Measurements from ENCODE around the gene SLC9A8. TPM values are rescaled to one million over a fixed set of nuclear protein-coding genes. Genes with fewer than 3 reads are reported as not detected.
A peak's percentile ranks its signal among the peaks of the same experiment; 100 is the strongest.

Gene SLC9A8
- total and polyA plus RNA-seq, 2 of the 4 experiments (the other 2 are of a cell fraction): 4.1 to 5.0 TPM

- Histone ChIP-seq H4K8ac (ENCODE audit: low read depth in 2 of 2, low read length in 2 of 2) (no peak overlapping the region), H4K5ac (ENCODE audit: low read depth, low read length) (no peak overlapping the region), H2BK120ac (ENCODE audit: low read depth, low read length) (no peak overlapping the region), H2AFZ (replicated peaks; ENCODE audit: low read length, poor library complexity) (no peak overlapping the region), H2AK5ac (ENCODE audit: low read depth, low read length) (no peak overlapping the region), H4K20me1 (ENCODE audit: insufficient read depth, low read length) (peaks cover 45% of the 10 kb centered on the region), H3K79me1 (ENCODE audit: low read depth in 1 of 2, low read length in 2 of 2) (peaks cover 18 to 66% of the 10 kb centered on the region in 2 experiments; a peak in 3 of 4 replicates), H3K23ac (ENCODE audit: low read depth, low read length) (no peak overlapping the region), H3K4me3 (ENCODE audit: insufficient read depth, low read depth, low read length) (no peak overlapping the region), H2BK20ac (ENCODE audit: low read depth, low read length) (no peak overlapping the region), H3K4me2 (ENCODE audit: low read depth, low read length) (no peak overlapping the region), H3K9me3 (ENCODE audit: control insufficient read depth, insufficient read depth, low read length) (no peaks in the 10 kb centered on the region), H3K9ac (ENCODE audit: low read depth, low read length) (no peak overlapping the region), H3K18ac (ENCODE audit: low read depth, low read length) (no peak overlapping the region), H3K27ac (ENCODE audit: insufficient read depth, low read length) (no peak overlapping the region), H3K56ac (ENCODE audit: extremely low read depth, insufficient read depth, low read length) (no peak overlapping the region), H3K36me3 (ENCODE audit: control insufficient read depth, insufficient read depth, low read length) (peaks cover 9% of the 10 kb centered on the region), H2BK15ac (ENCODE audit: low read depth, low read length) (no peak overlapping the region), H2BK5ac (ENCODE audit: low read depth, low read length, poor library complexity, severe bottlenecking) (no peak overlapping the region), H4K91ac (ENCODE audit: insufficient read depth, low read depth, low read length) (no peak overlapping the region), H3K4me1 (ENCODE audit: control insufficient read depth, insufficient read depth, low read length) (peaks cover 9% of the 10 kb centered on the region), H3K4ac (ENCODE audit: low read depth, low read length) (no peak overlapping the region), H3K9me1 (ENCODE audit: insufficient read depth, low read length) (peaks cover 3% of the 10 kb centered on the region; the same call in 1 of the 2 replicates), H3K27me3 (ENCODE audit: control insufficient read depth, insufficient read depth, low read length) (no peaks in the 10 kb centered on the region), H2AK9ac (replicated peaks; ENCODE audit: low read depth, low read length, poor library complexity) (no peak overlapping the region), H3K14ac (replicated peaks; ENCODE audit: low read depth, low read length) (no peak overlapping the region)
- dilution Hi-C loops (cut with HindIII; ENCODE audit: low sequenced_read_pairs, unreplicated experiment): no loop called here
- 94% methylated on average over 4 of the region's 16 CpGs; no CpG with 5 or more reads in 1 of the 2 experiments for WGBS, 2 experiments (ENCODE audit: extremely low coverage in 2 of 2, insufficient read length in 1 of 2)
- no peak for ATAC-seq (ENCODE audit: low read depth)
- in situ Hi-C loops (cut with MboI; ENCODE audit: low sequenced_read_pairs): no loop called here
- TF ChIP-seq RFX5 (IDR thresholded peaks at IDR 0.05; ENCODE audit: low read depth, low read length): no peak
- TF ChIP-seq MAFK (IDR thresholded peaks at IDR 0.05; ENCODE audit: low read depth, low read length): no peak
- TF ChIP-seq, protein P1, sequence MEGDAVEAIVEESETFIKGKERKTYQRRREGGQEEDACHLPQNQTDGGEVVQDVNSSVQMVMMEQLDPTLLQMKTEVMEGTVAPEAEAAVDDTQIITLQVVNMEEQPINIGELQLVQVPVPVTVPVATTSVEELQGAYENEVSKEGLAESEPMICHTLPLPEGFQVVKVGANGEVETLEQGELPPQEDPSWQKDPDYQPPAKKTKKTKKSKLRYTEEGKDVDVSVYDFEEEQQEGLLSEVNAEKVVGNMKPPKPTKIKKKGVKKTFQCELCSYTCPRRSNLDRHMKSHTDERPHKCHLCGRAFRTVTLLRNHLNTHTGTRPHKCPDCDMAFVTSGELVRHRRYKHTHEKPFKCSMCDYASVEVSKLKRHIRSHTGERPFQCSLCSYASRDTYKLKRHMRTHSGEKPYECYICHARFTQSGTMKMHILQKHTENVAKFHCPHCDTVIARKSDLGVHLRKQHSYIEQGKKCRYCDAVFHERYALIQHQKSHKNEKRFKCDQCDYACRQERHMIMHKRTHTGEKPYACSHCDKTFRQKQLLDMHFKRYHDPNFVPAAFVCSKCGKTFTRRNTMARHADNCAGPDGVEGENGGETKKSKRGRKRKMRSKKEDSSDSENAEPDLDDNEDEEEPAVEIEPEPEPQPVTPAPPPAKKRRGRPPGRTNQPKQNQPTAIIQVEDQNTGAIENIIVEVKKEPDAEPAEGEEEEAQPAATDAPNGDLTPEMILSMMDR (conservative IDR thresholded peaks at IDR 0.05; ENCODE audit: low read depth, low read length): no peak
- TF ChIP-seq BHLHE40 (IDR thresholded peaks at IDR 0.05; ENCODE audit: low read depth, low read length): no peak
- no peak for TF ChIP-seq CHD1 (IDR thresholded peaks at IDR 0.05; ENCODE audit: low read depth, low read length)
- no peak for TF ChIP-seq ELK1 (IDR thresholded peaks at IDR 0.05; ENCODE audit: borderline replicate concordance, low read depth, low read length)
- TF ChIP-seq NFE2L2 (IDR thresholded peaks at IDR 0.05; ENCODE audit: low read depth, low read length): no peak
- TF ChIP-seq MXI1 (IDR thresholded peaks at IDR 0.05; ENCODE audit: borderline replicate concordance, low read depth, low read length): no peak
- no peak for TF ChIP-seq RCOR1 (IDR thresholded peaks at IDR 0.05; ENCODE audit: insufficient replicate concordance, low read length)
- no peak for TF ChIP-seq MAZ (IDR thresholded peaks at IDR 0.05; ENCODE audit: borderline replicate concordance, low read depth, low read length)
- no peak for TF ChIP-seq CEBPB (IDR thresholded peaks at IDR 0.05; ENCODE audit: low read depth, low read length)
- TF ChIP-seq USF2 (IDR thresholded peaks at IDR 0.05; ENCODE audit: low read depth, low read length): no peak
- TF ChIP-seq SMC3 (IDR thresholded peaks at IDR 0.05; ENCODE audit: low read depth, low read length): no peak
- no peak for TF ChIP-seq RAD21 (IDR thresholded peaks at IDR 0.05; ENCODE audit: low read length)
- no peak for TF ChIP-seq POLR2A (IDR thresholded peaks at IDR 0.05; ENCODE audit: low read depth, low read length)
- TF ChIP-seq FOS (IDR thresholded peaks at IDR 0.05; ENCODE audit: low read depth, low read length): no peak
- peak; percentile 42 for DNase-seq
- POLR2A ChIA-PET (ENCODE audit: unreplicated experiment): interaction anchor here (0.6 kb wide), 2 partner anchors 9 to 502 kb away, joined by 3 to 4 read pairs; no protein-coding TSS in a partner anchor
- intact Hi-C loops (cut with micrococcal nuclease): no loop called here
- BruUV-seq (replicated peaks): TSS peak; percentile 20
- CTCF ChIA-PET: interaction anchor here (1.1 to 1.2 kb wide), 3 partner anchors 9 to 26 kb away, joined by 3 to 8 read pairs (median 3); no protein-coding TSS in a partner anchor
Measured at GRCh38 chr20:49913399-49914047, 100.9 kb downstream of the SLC9A8 start.
